Neural cell (in vitro differentiated cells): ENCODE measurements around the gene NISCH.

ENCODE experiments used
- CTCF ChIP-seq: fragments of 450-650 bp; IDR thresholded peaks from 2 replicates; pipeline ENCODE4 v1.5.1; 2014; ENCODE audit warnings: antibody characterized with exemption, mild to moderate bottlenecking, moderate library complexity; ENCODE audit not compliant: poor library complexity, severe bottlenecking
- POLR2AphosphoS5 ChIP-seq: IDR thresholded peaks from 2 replicates; pipeline ENCODE4 v1.6.1; 2012
- REST ChIP-seq: IDR thresholded peaks from 2 replicates; pipeline ENCODE4 v1.6.1; 2012; ENCODE audit warnings: borderline replicate concordance

- TF ChIP-seq POLR2AphosphoS5 (no peak), REST (no peak), CTCF (no peak)
These were observed 494 bp upstream of the NISCH start for GRCh38 chr3:52454938-52455282.
